ENCODE results near the gene TRAM2. TPM values are rescaled to one million over a fixed set of nuclear protein-coding genes. Genes with fewer than 3 reads are reported as not detected.

The TRAM2 gene
- total and polyA plus RNA-seq, 2 of the 8 experiments (the other 6 are each of a cell fraction or from before 2014, with no cell fraction given), result 9.0 to 21.4 TPM

- H2BK15ac ChIP-seq (ENCODE audit: low read length), result no peak overlapping the region
- H3K27me3 ChIP-seq (replicated peaks in 1 of 4; ENCODE audit: control insufficient read depth in 3 of 4, extremely low read depth in 1 of 4, insufficient read depth in 3 of 4, low read length in 3 of 4), result no peaks in the 10 kb centered on the region
- H3K27ac ChIP-seq (ENCODE audit: low read depth, low read length), result no peak overlapping the region
- FAIRE-seq, result no peak
- no peak overlapping the region for H4K91ac ChIP-seq (replicated peaks; ENCODE audit: insufficient read length, low read length)
- no peak overlapping the region for H2AK5ac ChIP-seq (ENCODE audit: low read depth, low read length)
- H3K23ac ChIP-seq (ENCODE audit: insufficient read length), result no peak overlapping the region
- H3K14ac ChIP-seq (ENCODE audit: insufficient read length), result no peak overlapping the region
- H2BK12ac ChIP-seq (ENCODE audit: low read depth, low read length), result no peak overlapping the region
- no peaks in the 10 kb centered on the region for H3K9me3 ChIP-seq (ENCODE audit: insufficient read depth in 2 of 2, low read depth in 1 of 2, low read length in 1 of 2)
- H3K23me2 ChIP-seq (ENCODE audit: low read depth, low read length), result no peaks in the 10 kb centered on the region
- no peaks in the 10 kb centered on the region for H3K4me1 ChIP-seq (replicated peaks in 1 of 4; ENCODE audit: control insufficient read depth in 3 of 4, insufficient read depth in 4 of 4, low read length in 3 of 4)
- no peak overlapping the region for H3K18ac ChIP-seq (ENCODE audit: extremely low read depth, low read length)
- no peak overlapping the region for H3K9ac ChIP-seq (replicated peaks in 1 of 4; ENCODE audit: extremely low read depth in 1 of 4, low read depth in 3 of 4, low read length in 3 of 4)
- H3K4ac ChIP-seq (replicated peaks; ENCODE audit: insufficient read length, low read depth, low read length), result no peak overlapping the region
- no peak overlapping the region for H3K56ac ChIP-seq (replicated peaks; ENCODE audit: insufficient read length, low read depth, low read length)
- CTCF ChIA-PET (ENCODE audit: partially characterized antibody), result interaction anchor here (0.6 to 4.3 kb wide), 7 partner anchors 12 to 339 kb away, joined by 3 to 18 read pairs (median 3); no protein-coding TSS in a partner anchor
- no peak overlapping the region for H2BK5ac ChIP-seq (ENCODE audit: low read depth, low read length)
- H4K20me1 ChIP-seq (replicated peaks in 1 of 2; ENCODE audit: control insufficient read depth in 1 of 2, insufficient read depth in 2 of 2, low read length in 2 of 2), result no peaks in the 10 kb centered on the region
- H3K4me2 ChIP-seq (ENCODE audit: insufficient read depth in 1 of 2, low read depth in 2 of 2, low read length in 2 of 2), result no peak overlapping the region
- H2AFZ ChIP-seq (ENCODE audit: low read length), result no peak overlapping the region; the same call in 1 of the 2 replicates
- no peak overlapping the region for H4K5ac ChIP-seq (ENCODE audit: insufficient read length, low read depth, low read length)
- no peak overlapping the region for H2BK20ac ChIP-seq (ENCODE audit: low read length)
- H3K79me1 ChIP-seq (ENCODE audit: low read depth, low read length), result no peaks in the 10 kb centered on the region
- H3K4me3 ChIP-seq (ENCODE audit: extremely low read depth in 1 of 4, insufficient read depth in 2 of 4, low read depth in 3 of 4, low read length in 4 of 4), result no peak overlapping the region
- POLR2A ChIA-PET (ENCODE audit: partially characterized antibody), result no interaction called here
- H3K79me2 ChIP-seq (ENCODE audit: control insufficient read depth in 1 of 2, insufficient read depth in 2 of 2, low read length in 2 of 2), result no peaks in the 10 kb centered on the region
- no peak overlapping the region for H2BK120ac ChIP-seq (replicated peaks; ENCODE audit: low read depth, low read length)
- no peaks in the 10 kb centered on the region for H3K36me3 ChIP-seq (ENCODE audit: control insufficient read depth in 2 of 4, insufficient read depth in 4 of 4, low read length in 3 of 4)
- DNase-seq (ENCODE audit: low read depth in 1 of 2, low spot score in 2 of 2), result no peak
- H4K8ac ChIP-seq (ENCODE audit: extremely low read depth, insufficient read depth, low read length), result no peak overlapping the region
- 86% methylated on average over 3 of the region's 3 CpGs; no CpG with 5 or more reads in 1 of the 2 experiments for WGBS, 2 experiments (ENCODE audit: extremely low coverage in 1 of 2, insufficient coverage in 1 of 2, insufficient read length in 1 of 2, insufficient replicate concordance in 2 of 2, low coverage in 1 of 2, low lambda C conversion rate in 2 of 2, missing lambda C conversion rate in 1 of 2)
- no peak for TF ChIP-seq KDM4A (IDR thresholded peaks at IDR 0.05; ENCODE audit: low read depth, low read length, severe bottlenecking)
- TF ChIP-seq ATF3 (IDR thresholded peaks at IDR 0.05; ENCODE audit: insufficient read depth, low read depth, low read length), result no peak
- no peak for TF ChIP-seq BCL11A (IDR thresholded peaks at IDR 0.05; ENCODE audit: low read depth in 2 of 2, low read length in 2 of 2)
- TF ChIP-seq BACH1 (IDR thresholded peaks at IDR 0.05; ENCODE audit: low read length), result no peak
- TF ChIP-seq SP2 (IDR thresholded peaks at IDR 0.05; ENCODE audit: low read length), result no peak
- TF ChIP-seq SUZ12 (IDR thresholded peaks at IDR 0.05; ENCODE audit: low read length), result no peak
- no peak for TF ChIP-seq HDAC2 (IDR thresholded peaks at IDR 0.05; ENCODE audit: borderline replicate concordance in 1 of 2, low read depth in 2 of 2, low read length in 2 of 2)
- TF ChIP-seq ATF2 (IDR thresholded peaks at IDR 0.05; ENCODE audit: low read length), result no peak
- no peak for TF ChIP-seq TAF7 (optimal IDR thresholded peaks at IDR 0.05; ENCODE audit: borderline replicate concordance, low read depth, low read length)
Observed at GRCh38 chr6:52603000-52603795, 26.3 kb upstream of the TRAM2 start.
